GM12878 (cell line): ENCODE data around the gene KIF14. TPM values are rescaled to one million over a fixed set of nuclear protein-coding genes. Genes with fewer than 3 reads are reported as not detected.

Experiments
- BCL11A ChIP-seq: IDR thresholded peaks from 2 replicates; pipeline ENCODE4 v1.6.1; 2011; ENCODE audit warnings: low read depth, low read length
- CBFB ChIP-seq: IDR thresholded peaks from 2 replicates; pipeline ENCODE4 v1.6.1; 2016; ENCODE audit warnings: antibody characterized with exemption, low read depth
- CBX3 ChIP-seq: fragments of 200-600 bp; sonication (generic); IDR thresholded peaks from 2 replicates; pipeline ENCODE4 v1.6.1; 2016; ENCODE audit warnings: low read depth, borderline replicate concordance
- CEBPZ ChIP-seq: fragments of 150-350 bp; IDR thresholded peaks from 2 replicates; pipeline ENCODE4 v1.6.1; 2016; ENCODE audit warnings: low read depth, low read length
- CHD4 ChIP-seq: fragments of 200-600 bp; sonication (generic); IDR thresholded peaks from 2 replicates; pipeline ENCODE4 v1.6.1; 2016; ENCODE audit warnings: mild to moderate bottlenecking
- HDGF ChIP-seq: fragments of 450-650 bp; IDR thresholded peaks from 2 replicates; pipeline ENCODE4 v1.6.1; 2016; ENCODE audit warnings: antibody characterized with exemption
- KAT2A ChIP-seq: conservative IDR thresholded peaks from 2 replicates; pipeline ENCODE4 v1.6.1; 2011; ENCODE audit warnings: low read depth, low read length; ENCODE audit not compliant: control insufficient read depth
- MYC ChIP-seq: IDR thresholded peaks from 2 replicates; pipeline ENCODE4 v1.6.1; 2011; ENCODE audit warnings: mild to moderate bottlenecking, low read length, moderate library complexity, inconsistent platforms; ENCODE audit not compliant: insufficient read depth, insufficient replicate concordance, insufficient read length, severe bottlenecking
- NR2C2 ChIP-seq: IDR thresholded peaks from 2 replicates; pipeline ENCODE4 v1.6.1; 2011; ENCODE audit warnings: borderline replicate concordance, low read depth; ENCODE audit not compliant: control insufficient read depth, insufficient read length
- RCOR1 ChIP-seq: conservative IDR thresholded peaks from 2 replicates; pipeline ENCODE4 v1.6.1; 2012; ENCODE audit warnings: low read depth, low read length, improper control_type of control experiment
- RELA ChIP-seq: fragments of 450-650 bp; IDR thresholded peaks from 2 replicates; pipeline ENCODE4 v1.8.0; 2014; ENCODE audit warnings: borderline replicate concordance; ENCODE audit not compliant: partially characterized antibody
- SIN3A ChIP-seq: IDR thresholded peaks from 2 replicates; pipeline ENCODE4 v1.6.1; 2012; ENCODE audit warnings: low read depth, low read length, improper control_type of control experiment
- SREBF2 ChIP-seq: IDR thresholded peaks from 2 replicates; pipeline ENCODE4 v1.6.1; 2012; ENCODE audit warnings: mild to moderate bottlenecking, low read length
- SRF ChIP-seq, 2 experiments: IDR thresholded peaks; 2 replicates each; pipeline ENCODE4 v1.6.1; 2011; ENCODE audit warnings: low read depth in 2 of 2, low read length in 2 of 2, mild to moderate bottlenecking in 1 of 2, moderate library complexity in 1 of 2
- SUZ12 ChIP-seq: fragments of 200-600 bp; sonication (generic); IDR thresholded peaks from one replicate; pipeline ENCODE4 v1.6.1; 2018; ENCODE audit warnings: antibody characterized with exemption, mild to moderate bottlenecking; ENCODE audit not compliant: unreplicated experiment
- TBL1XR1 ChIP-seq: IDR thresholded peaks from 2 replicates; pipeline ENCODE4 v1.6.1; 2012; ENCODE audit warnings: low read depth, low read length, improper control_type of control experiment
- USF2 ChIP-seq: IDR thresholded peaks from 2 replicates; pipeline ENCODE4 v1.6.1; 2011; ENCODE audit warnings: low read depth, low read length, improper control_type of control experiment, borderline replicate concordance
- ZBED1 ChIP-seq: IDR thresholded peaks from 2 replicates; pipeline ENCODE4 v1.6.1; 2016; ENCODE audit warnings: borderline replicate concordance
- ZBTB4 ChIP-seq: fragments of 450-650 bp; formaldehyde crosslinking; IDR thresholded peaks from 2 replicates; pipeline ENCODE4 v1.4.0; 2022; ENCODE audit warnings: mild to moderate bottlenecking, moderate library complexity
- ZNF274 ChIP-seq: IDR thresholded peaks from one replicate; pipeline ENCODE4 v1.8.0; 2011; ENCODE audit not compliant: insufficient read length, insufficient read depth
- ZSCAN29 ChIP-seq: fragments of 450-650 bp; IDR thresholded peaks from 2 replicates; pipeline ENCODE4 v1.6.1; 2017; ENCODE audit warnings: mild to moderate bottlenecking, moderate library complexity
- polyA plus RNA-seq, 11 experiments: library from polyadenylated mRNA; depleted of rRNA in 4 of 11; unstranded in 6 of 11; stranded (reverse) in 5 of 11; fragments of >200 nt; fragmentation: Nextera tagmentation in 4 of 11; fragmentation: Illumina TruSeq in 1 of 11; extraction: Ambion mirVana in 4 of 11; extraction: Trizol in 1 of 11; gene quantifications; 1 replicate in 1 of 11; 2 replicates in 10 of 11; pipeline versions ENCODE4 v1.2.1 to v1.2.3, GENCODE V29; 2011 to 2016; ENCODE audit warnings: inconsistent platforms in 2 of 11, missing spikeins in 2 of 11, low read depth in 1 of 11
- total RNA-seq, 4 experiments: library from RNA; depleted of rRNA in 3 of 4; stranded (reverse); fragments of >200 nt in 3 of 4; fragmentation: Illumina TruSeq in 1 of 4; extraction: Trizol in 1 of 4; gene quantifications; 2 replicates each; pipeline versions ENCODE4 v1.2.1 to v1.2.3, GENCODE V29; 2013 to 2021
- TF ChIP-seq, protein P1 (sequence below): fragments of 450-650 bp; IDR thresholded peaks from 2 replicates; pipeline ENCODE4 v1.6.1; 2014; ENCODE audit warnings: mild to moderate bottlenecking
- TF ChIP-seq, protein P2 (sequence below): fragments of 450-650 bp; IDR thresholded peaks from 2 replicates; pipeline ENCODE4 v1.6.1; 2017; ENCODE audit warnings: mild to moderate bottlenecking

Gene KIF14
- total and polyA plus RNA-seq, 10 of the 15 experiments (the other 5 are each of a cell fraction or from before 2014, with no cell fraction given) = 6.8 to 25.5 (median 14.4) TPM

DNA sequence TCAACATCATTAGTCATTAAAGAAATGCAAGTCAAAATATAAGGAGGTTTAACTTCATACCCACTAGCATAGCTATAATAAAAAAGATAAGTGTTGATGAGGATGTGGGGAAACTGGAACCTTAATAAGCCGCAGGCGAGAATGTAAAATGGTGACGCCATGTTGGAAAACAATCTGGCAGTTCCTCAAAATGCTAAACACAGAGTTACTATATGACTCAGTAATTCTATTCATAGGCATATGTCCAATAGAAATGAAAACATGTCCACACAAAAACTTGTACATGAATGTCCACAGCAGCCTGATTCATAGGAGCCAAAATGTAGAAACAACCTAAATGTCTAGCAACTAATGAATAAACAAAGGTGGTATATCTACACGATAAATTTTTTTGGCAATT is 26.0 kb upstream of the KIF14 start (continued):
- TF ChIP-seq CEBPZ = no peak
- TF ChIP-seq RCOR1 = no peak
- TF ChIP-seq HDGF = no peak
- TF ChIP-seq USF2 = no peak
- no peak for TF ChIP-seq BCL11A
- TF ChIP-seq SUZ12 = no peak
- no peak for TF ChIP-seq SREBF2
- TF ChIP-seq SIN3A = no peak
- no peak for TF ChIP-seq RELA
- no peak for TF ChIP-seq ZSCAN29
- TF ChIP-seq KAT2A = no peak
- no peak for TF ChIP-seq CBX3
- TF ChIP-seq, protein P1, sequence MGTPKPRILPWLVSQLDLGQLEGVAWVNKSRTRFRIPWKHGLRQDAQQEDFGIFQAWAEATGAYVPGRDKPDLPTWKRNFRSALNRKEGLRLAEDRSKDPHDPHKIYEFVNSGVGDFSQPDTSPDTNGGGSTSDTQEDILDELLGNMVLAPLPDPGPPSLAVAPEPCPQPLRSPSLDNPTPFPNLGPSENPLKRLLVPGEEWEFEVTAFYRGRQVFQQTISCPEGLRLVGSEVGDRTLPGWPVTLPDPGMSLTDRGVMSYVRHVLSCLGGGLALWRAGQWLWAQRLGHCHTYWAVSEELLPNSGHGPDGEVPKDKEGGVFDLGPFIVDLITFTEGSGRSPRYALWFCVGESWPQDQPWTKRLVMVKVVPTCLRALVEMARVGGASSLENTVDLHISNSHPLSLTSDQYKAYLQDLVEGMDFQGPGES = no peak
- TF ChIP-seq, protein P2, sequence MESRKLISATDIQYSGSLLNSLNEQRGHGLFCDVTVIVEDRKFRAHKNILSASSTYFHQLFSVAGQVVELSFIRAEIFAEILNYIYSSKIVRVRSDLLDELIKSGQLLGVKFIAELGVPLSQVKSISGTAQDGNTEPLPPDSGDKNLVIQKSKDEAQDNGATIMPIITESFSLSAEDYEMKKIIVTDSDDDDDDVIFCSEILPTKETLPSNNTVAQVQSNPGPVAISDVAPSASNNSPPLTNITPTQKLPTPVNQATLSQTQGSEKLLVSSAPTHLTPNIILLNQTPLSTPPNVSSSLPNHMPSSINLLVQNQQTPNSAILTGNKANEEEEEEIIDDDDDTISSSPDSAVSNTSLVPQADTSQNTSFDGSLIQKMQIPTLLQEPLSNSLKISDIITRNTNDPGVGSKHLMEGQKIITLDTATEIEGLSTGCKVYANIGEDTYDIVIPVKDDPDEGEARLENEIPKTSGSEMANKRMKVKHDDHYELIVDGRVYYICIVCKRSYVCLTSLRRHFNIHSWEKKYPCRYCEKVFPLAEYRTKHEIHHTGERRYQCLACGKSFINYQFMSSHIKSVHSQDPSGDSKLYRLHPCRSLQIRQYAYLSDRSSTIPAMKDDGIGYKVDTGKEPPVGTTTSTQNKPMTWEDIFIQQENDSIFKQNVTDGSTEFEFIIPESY = no peak
- no peak for TF ChIP-seq NR2C2
- TF ChIP-seq SRF (IDR thresholded peaks at IDR 0.05; ENCODE audit: low read depth in 2 of 2, low read length in 2 of 2) = no peak
- TF ChIP-seq ZNF274 = no peak
- TF ChIP-seq TBL1XR1 = no peak
- no peak for TF ChIP-seq CBFB
- no peak for TF ChIP-seq CHD4
- no peak for TF ChIP-seq ZBED1
- no peak for TF ChIP-seq MYC
- TF ChIP-seq ZBTB4 (CRISPR knock-in tag) = no peak
